ENCODE data around the gene BNIP5. TPM values are rescaled to one million over a fixed set of nuclear protein-coding genes. Genes with fewer than 3 reads are reported as not detected.

The BNIP5 gene
- polyA plus RNA-seq, 3 donors = not detected

GRCh38 chr6:36322591-36322990 is 14.1 kb downstream of the BNIP5 start:
- H3K27me3 ChIP-seq (ENCODE audit: control insufficient read depth in 2 of 2, insufficient read depth in 2 of 2, low read length in 2 of 2) = no peaks in the 10 kb centered on the region
- H3K27ac ChIP-seq (ENCODE audit: low read depth in 1 of 2, low read length in 2 of 2) = no peak overlapping the region
- H3K4me3 Mint-ChIP-seq = no peak overlapping the region
- H3K9me3 ChIP-seq (replicated peaks in 1 of 2; ENCODE audit: control insufficient read depth in 1 of 2, insufficient read depth in 1 of 2, low read length in 2 of 2) = no peaks in the 10 kb centered on the region
- no peak overlapping the region for H3K4me3 ChIP-seq (replicated peaks in 1 of 3; ENCODE audit: low read depth in 2 of 3, low read length in 3 of 3)
- peaks cover 0 to 3% (median 1%) of the 10 kb centered on the region in 3 donors for H3K27me3 Mint-ChIP-seq (ENCODE audit: low read depth in 3 of 3)
- no peak overlapping the region for H3K9ac ChIP-seq (ENCODE audit: insufficient read depth, low read length, poor library complexity, severe bottlenecking)
- DNase-seq = no peak
- H4K20me1 ChIP-seq (ENCODE audit: insufficient read depth, low read length) = no peaks in the 10 kb centered on the region
- no peaks in the 10 kb centered on the region for H3K36me3 ChIP-seq (replicated peaks in 1 of 2; ENCODE audit: control insufficient read depth in 1 of 2, insufficient read depth in 2 of 2, low read length in 2 of 2)
- TF ChIP-seq CTCF (IDR thresholded peaks at IDR 0.05) = no peak
- no peak overlapping the region for H3K4me2 ChIP-seq (replicated peaks; ENCODE audit: extremely low read depth, low read length, poor library complexity, severe bottlenecking)
- WGBS (ENCODE audit: insufficient coverage) = no CpG with 5 or more reads among the region's 3 CpGs
- no peaks in the 10 kb centered on the region for H3K79me2 ChIP-seq (ENCODE audit: insufficient read depth, low read length)
- peaks cover 3% of the 10 kb centered on the region in 2 donors for H3K4me1 ChIP-seq (ENCODE audit: control insufficient read depth in 1 of 2, insufficient read depth in 2 of 2, low read length in 2 of 2)
- H3K4me1 Mint-ChIP-seq = peaks cover 5% of the 10 kb centered on the region
- intact Hi-C loops (cut with micrococcal nuclease) = no loop called here
- no peaks in the 10 kb centered on the region for H3K36me3 Mint-ChIP-seq
- H2AFZ ChIP-seq (ENCODE audit: insufficient read depth, low read depth, low read length, poor library complexity, severe bottlenecking) = no peak overlapping the region
- H3K27ac Mint-ChIP-seq = no peak overlapping the region
- no peaks in the 10 kb centered on the region for H3K9me3 Mint-ChIP-seq

DNA sequence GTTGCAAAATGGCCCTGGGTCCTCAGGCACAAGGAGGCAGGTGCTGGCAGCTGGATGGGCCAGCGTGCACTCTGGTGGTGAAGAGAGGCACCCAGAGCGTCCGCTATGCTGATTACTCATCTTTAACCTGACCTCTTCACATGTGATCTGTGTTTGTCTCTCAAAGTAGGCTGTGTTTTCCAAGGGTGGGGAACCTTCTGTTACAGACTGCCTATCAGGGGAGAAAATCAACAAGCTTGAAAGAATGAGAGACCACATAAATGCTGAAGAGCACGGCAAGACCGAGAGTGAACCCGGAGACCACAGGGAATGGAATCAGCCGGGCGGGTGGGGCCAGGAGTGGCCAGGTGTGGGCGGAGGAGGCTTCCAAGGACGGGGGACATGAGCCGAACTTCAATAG is 16.2 kb downstream of the BNIP5 start:
- Histone ChIP-seq H3K36me3 (replicated peaks in 1 of 2; ENCODE audit: control insufficient read depth in 1 of 2, insufficient read depth in 2 of 2, low read length in 2 of 2) (no peaks in the 10 kb centered on the region), H3K79me2 (ENCODE audit: insufficient read depth, low read length) (no peaks in the 10 kb centered on the region), H4K20me1 (ENCODE audit: insufficient read depth, low read length) (no peaks in the 10 kb centered on the region), H3K4me3 (replicated peaks in 1 of 3; ENCODE audit: low read depth in 2 of 3, low read length in 3 of 3) (no peak overlapping the region), H3K27me3 (ENCODE audit: control insufficient read depth in 2 of 2, insufficient read depth in 2 of 2, low read length in 2 of 2) (no peaks in the 10 kb centered on the region), H2AFZ (ENCODE audit: insufficient read depth, low read depth, low read length, poor library complexity, severe bottlenecking) (no peak overlapping the region), H3K9me3 (replicated peaks in 1 of 2; ENCODE audit: control insufficient read depth in 1 of 2, insufficient read depth in 1 of 2, low read length in 2 of 2) (no peaks in the 10 kb centered on the region), H3K9ac (ENCODE audit: insufficient read depth, low read length, poor library complexity, severe bottlenecking) (no peak overlapping the region), H3K4me2 (replicated peaks; ENCODE audit: extremely low read depth, low read length, poor library complexity, severe bottlenecking) (no peak overlapping the region), H3K27ac (ENCODE audit: low read depth in 1 of 2, low read length in 2 of 2) (no peak overlapping the region), H3K4me1 (ENCODE audit: control insufficient read depth in 1 of 2, insufficient read depth in 2 of 2, low read length in 2 of 2) (no peaks in the 10 kb centered on the region)
- 98% methylated on average over 5 of the region's 11 CpGs for WGBS (ENCODE audit: insufficient coverage)
- no peaks in the 10 kb centered on the region for H3K9me3 Mint-ChIP-seq
- DNase-seq = no peak
- no peak for TF ChIP-seq CTCF (IDR thresholded peaks at IDR 0.05)
- H3K36me3 Mint-ChIP-seq = no peaks in the 10 kb centered on the region
- H3K4me1 Mint-ChIP-seq = peaks cover 2% of the 10 kb centered on the region
- H3K27me3 Mint-ChIP-seq (ENCODE audit: low read depth in 3 of 3) = peaks cover 0 to 1% (median 0%) of the 10 kb centered on the region in 3 donors
- H3K27ac Mint-ChIP-seq = no peak overlapping the region
- H3K4me3 Mint-ChIP-seq = no peak overlapping the region
- intact Hi-C loops (cut with micrococcal nuclease) = no loop called here

Measured in CD14-positive monocyte (primary cell).